Naive thymus-derived CD4-positive, alpha-beta T cell (primary cell): ENCODE data around the gene FAM3D. TPM values are rescaled to one million over a fixed set of nuclear protein-coding genes. Genes with fewer than 3 reads are reported as not detected.

Experiments used
- ATAC-seq: fragments of 150-1000 bp; cut with Tn5 transposase; 2 replicates; pipeline ENCODE4 v1.10.0; 2021; ENCODE audit warnings: mild to moderate bottlenecking, moderate library complexity
- CTCF ChIA-PET: fragments of 350-600 bp; sonication (Branson Sonifier 250); formaldehyde crosslinking; loops from one replicate; lab custom pipeline; 2021; ENCODE audit warnings: antibody characterized with exemption; lab: Charles Lee
- POLR2A ChIA-PET: fragments of 350-600 bp; sonication (Branson Sonifier 250); formaldehyde crosslinking; loops from one replicate; lab custom pipeline; 2021; ENCODE audit warnings: antibody characterized with exemption, inconsistent platforms; lab: Charles Lee
- DNase-seq, 9 donors: peaks; one replicate each; pipeline versions ENCODE4 v3.0.0 to v3.0.0-alpha.2; 2020 to 2022; ENCODE audit warnings: mixed read lengths in 1 of 9
- H3K27ac ChIP-seq: one replicate; pipeline ENCODE4 v1.7.0; 2013; ENCODE audit warnings: mild to moderate bottlenecking, low read depth, low read length, moderate library complexity
- H3K27me3 ChIP-seq, 2 donors: one replicate each; pipeline ENCODE4 v1.7.0; 2013; ENCODE audit warnings: low read length in 2 of 2, mild to moderate bottlenecking in 2 of 2, moderate library complexity in 2 of 2; ENCODE audit not compliant: control insufficient read depth in 2 of 2, insufficient read depth in 2 of 2
- H3K36me3 ChIP-seq, 3 experiments: 1 replicate in 2 of 3; 2 replicates in 1 of 3; pipeline ENCODE4 v1.7.0; 2013; ENCODE audit warnings: low read length in 3 of 3, mild to moderate bottlenecking in 3 of 3, moderate library complexity in 1 of 3; ENCODE audit not compliant: insufficient read depth in 3 of 3, control insufficient read depth in 2 of 3
- H3K4me1 ChIP-seq, 2 donors: one replicate each; pipeline ENCODE4 v1.7.0; 2013; ENCODE audit warnings: low read length in 2 of 2, mild to moderate bottlenecking in 2 of 2, moderate library complexity in 1 of 2; ENCODE audit not compliant: control insufficient read depth in 2 of 2, insufficient read depth in 2 of 2
- H3K4me3 ChIP-seq: 2 replicates; pipeline ENCODE4 v1.7.0; 2013; ENCODE audit warnings: mild to moderate bottlenecking, low read length
- H3K9me3 ChIP-seq, 3 experiments: 1 replicate in 2 of 3; 2 replicates in 1 of 3; pipeline ENCODE4 v1.7.0; 2013; ENCODE audit warnings: low read length in 3 of 3; ENCODE audit not compliant: control insufficient read depth in 2 of 3
- H3K27ac Mint-ChIP-seq, 9 donors: one replicate each; pipeline ENCODE4 v1.8.0; 2020 to 2022; ENCODE audit warnings: mixed read lengths in 9 of 9, mild to moderate bottlenecking in 8 of 9, moderate library complexity in 5 of 9, inconsistent platforms in 2 of 9
- H3K27me3 Mint-ChIP-seq, 5 donors: one replicate each; pipeline ENCODE4 v1.8.0; 2021 to 2022; ENCODE audit warnings: mixed read lengths in 5 of 5, mild to moderate bottlenecking in 1 of 5
- H3K36me3 Mint-ChIP-seq, 5 donors: one replicate each; pipeline ENCODE4 v1.8.0; 2020 to 2022; ENCODE audit warnings: mixed read lengths in 5 of 5, mild to moderate bottlenecking in 3 of 5, inconsistent platforms in 1 of 5
- H3K4me1 Mint-ChIP-seq, 7 donors: one replicate each; pipeline ENCODE4 v1.8.0; 2020 to 2022; ENCODE audit warnings: mixed read lengths in 7 of 7, mild to moderate bottlenecking in 3 of 7, inconsistent platforms in 1 of 7
- H3K4me3 Mint-ChIP-seq, 10 donors: one replicate each; pipeline ENCODE4 v1.8.0; 2020 to 2022; ENCODE audit warnings: mild to moderate bottlenecking in 10 of 10, mixed read lengths in 10 of 10, moderate library complexity in 6 of 10, inconsistent platforms in 2 of 10
- H3K9me3 Mint-ChIP-seq, 11 donors: one replicate each; pipeline ENCODE4 v1.8.0; 2020 to 2022; ENCODE audit warnings: mixed read lengths in 11 of 11, mild to moderate bottlenecking in 4 of 11, inconsistent platforms in 1 of 11, moderate library complexity in 1 of 11
- intact Hi-C, 2 donors: fragments of 100-400 bp; cut with micrococcal nuclease; formaldehyde crosslinking; loops; one replicate each; pipeline ENCODE4 v1.15.1; 2023
- polyA plus RNA-seq, 2 donors: library from polyadenylated mRNA; unstranded; fragments of 300-500 nt; fragmentation: Illumina TruSeq; gene quantifications; one replicate each; pipeline ENCODE4 v1.2.3, GENCODE V29; 2021
- total RNA-seq, 6 experiments: library from RNA in 5 of 6; stranded (reverse) in 5 of 6; gene quantifications; 1 replicate in 5 of 6; 2 replicates in 1 of 6; pipeline ENCODE4 v1.2.3 and lab custom pipeline; 2021 to 2026

Gene FAM3D
- total and polyA plus RNA-seq, 7 experiments from 2014 or later: not detected

- POLR2A ChIA-PET: no interaction called here
Measured at GRCh38 chr3:58613236-58614132, 53.1 kb downstream of the FAM3D start.

GRCh38 chr3:58612830-58613229 lies 53.7 kb downstream of the FAM3D start:
- ATAC-seq (no peak), DNase-seq (no peak)
- Histone ChIP-seq H3K27me3 (no peaks in the 10 kb centered on the region), H3K27ac (no peak overlapping the region), H3K4me1 (no peaks in the 10 kb centered on the region), H3K36me3 (no peaks in the 10 kb centered on the region), H3K4me3 (no peak overlapping the region), H3K9me3 (no peaks in the 10 kb centered on the region)
- H3K4me3 Mint-ChIP-seq: no peak overlapping the region
- H3K27ac Mint-ChIP-seq: no peak overlapping the region
- ChIA-PET CTCF (no interaction called here), POLR2A (no interaction called here)
- H3K36me3 Mint-ChIP-seq: no peaks in the 10 kb centered on the region
- H3K27me3 Mint-ChIP-seq: peaks cover 0 to 11% (median 7%) of the 10 kb centered on the region in 5 donors
- H3K9me3 Mint-ChIP-seq: peaks cover 0 to 1% (median 0%) of the 10 kb centered on the region in 11 donors
- intact Hi-C loops: no loop called here
- H3K4me1 Mint-ChIP-seq: no peaks in the 10 kb centered on the region

More at GRCh38 chr3:58613236-58614132, 53.1 kb downstream of the FAM3D start:
- Mint-ChIP-seq H3K9me3 (peaks cover 0 to 1% (median 0%) of the 10 kb centered on the region in 11 donors), H3K27ac (no peak overlapping the region), H3K27me3 (peaks cover 0 to 11% (median under 1%) of the 10 kb centered on the region in 5 donors), H3K4me3 (no peak overlapping the region), H3K4me1 (no peaks in the 10 kb centered on the region), H3K36me3 (no peaks in the 10 kb centered on the region)
- Histone ChIP-seq H3K4me1 (no peaks in the 10 kb centered on the region), H3K4me3 (no peak overlapping the region), H3K27me3 (no peaks in the 10 kb centered on the region), H3K27ac (no peak overlapping the region), H3K36me3 (no peaks in the 10 kb centered on the region), H3K9me3 (no peaks in the 10 kb centered on the region)
- CTCF ChIA-PET: no interaction called here
- intact Hi-C loops: no loop called here
- no peak for DNase-seq
- no peak for ATAC-seq

- Mint-ChIP-seq H3K4me3 (no peak overlapping the region), H3K9me3 (peaks cover 0 to 3% (median 0%) of the 10 kb centered on the region in 11 donors), H3K36me3 (no peaks in the 10 kb centered on the region), H3K27ac (no peak overlapping the region), H3K27me3 (peaks cover 4 to 22% (median 9%) of the 10 kb centered on the region in 5 donors), H3K4me1 (no peaks in the 10 kb centered on the region)
- Histone ChIP-seq H3K27ac (no peak overlapping the region), H3K9me3 (no peaks in the 10 kb centered on the region), H3K36me3 (no peaks in the 10 kb centered on the region), H3K4me3 (no peak overlapping the region), H3K4me1 (no peaks in the 10 kb centered on the region), H3K27me3 (no peaks in the 10 kb centered on the region)
- ChIA-PET CTCF (no interaction called here), POLR2A (no interaction called here)
- ATAC-seq (no peak), DNase-seq (no peak)
- intact Hi-C loops: no loop called here
Measured at GRCh38 chr3:58609990-58610389, 56.6 kb downstream of the FAM3D start.

- Mint-ChIP-seq H3K27ac (no peak overlapping the region), H3K27me3 (peaks cover 4 to 22% (median 9%) of the 10 kb centered on the region in 5 donors), H3K4me1 (no peaks in the 10 kb centered on the region), H3K9me3 (peaks cover 0 to 3% (median 0%) of the 10 kb centered on the region in 11 donors), H3K36me3 (no peaks in the 10 kb centered on the region), H3K4me3 (no peak overlapping the region)
- no peaks in the 10 kb centered on the region for H3K4me1 ChIP-seq
- ChIA-PET POLR2A (no interaction called here), CTCF (no interaction called here)
- H3K36me3 ChIP-seq: no peaks in the 10 kb centered on the region
- no peaks in the 10 kb centered on the region for H3K27me3 ChIP-seq
- DNase-seq (no peak), ATAC-seq (no peak)
- no peak overlapping the region for H3K27ac ChIP-seq
- intact Hi-C loops: no loop called here
- H3K4me3 ChIP-seq: no peak overlapping the region
- no peaks in the 10 kb centered on the region for H3K9me3 ChIP-seq
Measured at GRCh38 chr3:58608648-58609047, 57.9 kb downstream of the FAM3D start.

GRCh38 chr3:58607816-58608215 lies 58.8 kb downstream of the FAM3D start:
- no peak for DNase-seq
- H3K4me3 Mint-ChIP-seq: no peak overlapping the region
- no peak for ATAC-seq
- H3K9me3 ChIP-seq: no peaks in the 10 kb centered on the region
- H3K4me1 Mint-ChIP-seq: no peaks in the 10 kb centered on the region
- no peaks in the 10 kb centered on the region for H3K36me3 ChIP-seq
- H3K27me3 ChIP-seq: no peaks in the 10 kb centered on the region
- no peak overlapping the region for H3K27ac Mint-ChIP-seq
- no peaks in the 10 kb centered on the region for H3K4me1 ChIP-seq
- intact Hi-C loops: no loop called here
- peaks cover 4 to 29% (median 9%) of the 10 kb centered on the region in 5 donors for H3K27me3 Mint-ChIP-seq
- ChIA-PET CTCF (no interaction called here), POLR2A (no interaction called here)
- no peak overlapping the region for H3K4me3 ChIP-seq
- H3K36me3 Mint-ChIP-seq: no peaks in the 10 kb centered on the region
- no peak overlapping the region for H3K27ac ChIP-seq
- peaks cover 0 to 3% (median 0%) of the 10 kb centered on the region in 11 donors for H3K9me3 Mint-ChIP-seq

GRCh38 chr3:58606693-58607092 lies 59.9 kb downstream of the FAM3D start:
- no peak for ATAC-seq
- Mint-ChIP-seq H3K4me1 (no peaks in the 10 kb centered on the region), H3K4me3 (no peak overlapping the region), H3K27ac (no peak overlapping the region), H3K9me3 (peaks cover 0 to 3% (median 0%) of the 10 kb centered on the region in 11 donors), H3K27me3 (peaks cover 12 to 37% (median 17%) of the 10 kb centered on the region in 5 donors), H3K36me3 (no peaks in the 10 kb centered on the region)
- Histone ChIP-seq H3K27me3 (no peaks in the 10 kb centered on the region), H3K27ac (no peak overlapping the region), H3K4me1 (no peaks in the 10 kb centered on the region), H3K9me3 (no peaks in the 10 kb centered on the region), H3K4me3 (no peak overlapping the region), H3K36me3 (no peaks in the 10 kb centered on the region)
- POLR2A ChIA-PET: no interaction called here
- intact Hi-C loops: no loop called here
- no peak for DNase-seq
- CTCF ChIA-PET: no interaction called here

- no peak overlapping the region for H3K4me3 Mint-ChIP-seq
Measured at GRCh38 chr3:58604031-58604430, 62.5 kb downstream of the FAM3D start.

More at GRCh38 chr3:58604031-58604430, 62.5 kb downstream of the FAM3D start:
- Histone ChIP-seq H3K4me3 (no peak overlapping the region), H3K9me3 (no peaks in the 10 kb centered on the region), H3K4me1 (no peaks in the 10 kb centered on the region), H3K36me3 (no peaks in the 10 kb centered on the region), H3K27me3 (no peaks in the 10 kb centered on the region), H3K27ac (no peak overlapping the region)
- Mint-ChIP-seq H3K4me1 (no peaks in the 10 kb centered on the region), H3K36me3 (no peaks in the 10 kb centered on the region), H3K27ac (no peak overlapping the region), H3K9me3 (peaks cover 0 to 3% (median 0%) of the 10 kb centered on the region in 11 donors), H3K27me3 (peaks cover 18 to 32% (median 24%) of the 10 kb centered on the region in 5 donors)
- ATAC-seq (no peak), DNase-seq (no peak)
- intact Hi-C loops: no loop called here
- ChIA-PET CTCF (no interaction called here), POLR2A (no interaction called here)
